Sigmoid colon (tissue), 7 donors: ENCODE results near the gene CNOT11. TPM values are rescaled to one million over a fixed set of nuclear protein-coding genes. Genes with fewer than 3 reads are reported as not detected.

Experiments used
- DNase-seq: peaks from one replicate; pipeline ENCODE4 v3.0.0-alpha.2; 2019
- H3K27ac ChIP-seq, 4 donors: fragments of 200-600 bp; sonication (generic); one replicate each; pipeline ENCODE4 v1.5.1; 2016 to 2019; ENCODE audit warnings: mild to moderate bottlenecking in 1 of 4
- H3K27me3 ChIP-seq, 3 donors: fragments of 200-600 bp; sonication (generic); one replicate each; pipeline ENCODE4 v1.5.1; 2019; ENCODE audit warnings: mild to moderate bottlenecking in 1 of 3
- H3K36me3 ChIP-seq, 4 donors: fragments of 200-600 bp; sonication (generic); one replicate each; pipeline ENCODE4 v1.5.1; 2016 to 2019
- H3K4me1 ChIP-seq, 4 donors: fragments of 200-600 bp; sonication (generic); one replicate each; pipeline ENCODE4 v1.5.1; 2017 to 2019
- H3K4me3 ChIP-seq, 4 donors: fragments of 200-600 bp; sonication (generic); one replicate each; pipeline ENCODE4 v1.5.1; 2017 to 2019; ENCODE audit warnings: mild to moderate bottlenecking in 2 of 4, moderate library complexity in 1 of 4
- H3K9me3 ChIP-seq, 4 donors: fragments of 200-600 bp in 3 of 4; sonication (generic) in 3 of 4; one replicate each; pipeline versions ENCODE4 v1.5.1 to v1.6.1; 2013 to 2019
- EP300 ChIP-seq, 4 donors: sonication (generic); formaldehyde crosslinking; IDR thresholded peaks; one replicate each; pipeline ENCODE4 v1.6.1; 2017; ENCODE audit warnings: antibody characterized with exemption in 4 of 4
- POLR2A ChIP-seq, 2 donors: fragments of 450-650 bp; IDR thresholded peaks; one replicate each; pipeline ENCODE4 v1.6.1; 2016; ENCODE audit warnings: antibody characterized with exemption in 2 of 2, mild to moderate bottlenecking in 2 of 2, moderate library complexity in 2 of 2
- POLR2AphosphoS5 ChIP-seq, 4 donors: sonication (generic); formaldehyde crosslinking; IDR thresholded peaks; one replicate each; pipeline ENCODE4 v1.6.1; 2017; ENCODE audit warnings: antibody characterized with exemption in 4 of 4
- whole genome bisulfite sequencing, 2 donors: extraction: QIAGEN DNeasy Blood & Tissue Kit; methylation state at CpG; one replicate each; pipeline ENCODE4 v1.1.7; 2013; 5-methylcytosine and 5-hydroxymethylcytosine counted together
- intact Hi-C: fragments of 100-400 bp; cut with DNase I; formaldehyde crosslinking; loops from one replicate; pipeline ENCODE4 v1.15.1; 2023
- polyA plus RNA-seq, 3 donors: library from polyadenylated mRNA; stranded (reverse); fragments of 200-250 nt; gene quantifications; one replicate each; pipeline ENCODE4 v1.2.3, GENCODE V29; 2013
- total RNA-seq, 4 donors: library from RNA; depleted of rRNA; stranded (reverse); fragments of >200 nt; gene quantifications; one replicate each; pipeline ENCODE4 v1.1.0, GENCODE V29; 2016
- TF ChIP-seq, protein P1 (sequence below), 4 experiments: fragments of 450-650 bp in 3 of 4; fragments of 200-600 bp in 1 of 4; IDR thresholded peaks; one replicate each; pipeline ENCODE4 v1.5.1; 2016 to 2019; ENCODE audit warnings: antibody characterized with exemption in 4 of 4, mild to moderate bottlenecking in 3 of 4, moderate library complexity in 2 of 4
- donor health status: healthy with polysubstance abuse.
- donor health status: Bipolar disorder and iron deficiency.
- donor health status: healthy.

Gene CNOT11
- total and polyA plus RNA-seq, 7 donors, result 21.4 to 33.7 (median 22.8) TPM

DNA sequence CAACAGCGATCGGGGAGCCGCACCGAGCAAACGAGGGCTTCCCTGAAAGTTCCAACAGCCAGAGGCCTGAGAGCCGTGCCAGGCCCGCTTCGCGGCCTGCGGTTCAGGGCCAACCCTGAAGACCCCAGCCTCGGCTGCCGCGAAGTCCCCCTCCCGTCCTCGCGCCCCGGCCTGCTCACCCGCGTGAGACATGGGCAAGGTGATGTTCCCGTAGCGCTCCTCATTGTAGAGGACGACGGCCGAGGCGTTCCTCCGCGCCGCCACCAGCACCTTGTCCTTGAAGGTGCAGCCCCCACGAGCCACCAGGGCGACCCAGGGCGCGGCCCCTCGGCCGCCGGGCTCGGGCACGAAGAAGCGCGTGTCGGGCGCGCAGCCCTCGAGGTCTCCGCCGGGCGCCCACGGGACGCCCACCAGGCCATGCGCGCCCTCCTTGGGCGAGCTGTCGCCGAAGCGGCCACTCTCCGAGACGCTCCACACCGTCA, 55.3 kb downstream of the CNOT11 start:
- peak overlapping the region; percentile 86 to 91 (median 90) for H3K27ac ChIP-seq
- no peaks in the 10 kb centered on the region for H3K36me3 ChIP-seq
- no peaks in the 10 kb centered on the region for H3K27me3 ChIP-seq
- no peaks in the 10 kb centered on the region for H3K9me3 ChIP-seq
- 1% methylated on average over 57 of the region's 57 CpGs for WGBS, 2 donors
- H3K4me1 ChIP-seq, result peaks cover 0 to 46% (median 36%) of the 10 kb centered on the region in 4 donors
- H3K4me3 ChIP-seq, result peak overlapping the region; percentile 68 to 93 (median 91)
- DNase-seq, result peak; percentile 70
- intact Hi-C loops, result loop anchor here (2.0 kb wide), 1 partner anchor 55 kb away; the partner anchor contains the start of gene CNOT11
- no peak for TF ChIP-seq EP300 (IDR thresholded peaks at IDR 0.05)
- TF ChIP-seq, protein P1, sequence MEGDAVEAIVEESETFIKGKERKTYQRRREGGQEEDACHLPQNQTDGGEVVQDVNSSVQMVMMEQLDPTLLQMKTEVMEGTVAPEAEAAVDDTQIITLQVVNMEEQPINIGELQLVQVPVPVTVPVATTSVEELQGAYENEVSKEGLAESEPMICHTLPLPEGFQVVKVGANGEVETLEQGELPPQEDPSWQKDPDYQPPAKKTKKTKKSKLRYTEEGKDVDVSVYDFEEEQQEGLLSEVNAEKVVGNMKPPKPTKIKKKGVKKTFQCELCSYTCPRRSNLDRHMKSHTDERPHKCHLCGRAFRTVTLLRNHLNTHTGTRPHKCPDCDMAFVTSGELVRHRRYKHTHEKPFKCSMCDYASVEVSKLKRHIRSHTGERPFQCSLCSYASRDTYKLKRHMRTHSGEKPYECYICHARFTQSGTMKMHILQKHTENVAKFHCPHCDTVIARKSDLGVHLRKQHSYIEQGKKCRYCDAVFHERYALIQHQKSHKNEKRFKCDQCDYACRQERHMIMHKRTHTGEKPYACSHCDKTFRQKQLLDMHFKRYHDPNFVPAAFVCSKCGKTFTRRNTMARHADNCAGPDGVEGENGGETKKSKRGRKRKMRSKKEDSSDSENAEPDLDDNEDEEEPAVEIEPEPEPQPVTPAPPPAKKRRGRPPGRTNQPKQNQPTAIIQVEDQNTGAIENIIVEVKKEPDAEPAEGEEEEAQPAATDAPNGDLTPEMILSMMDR (IDR thresholded peaks at IDR 0.05), result no peak
- TF ChIP-seq POLR2A (IDR thresholded peaks at IDR 0.05), result no peak
- TF ChIP-seq POLR2AphosphoS5 (IDR thresholded peaks at IDR 0.05), result no peak

- peak in 1 of 4 donors; percentile 58 for TF ChIP-seq EP300 (IDR thresholded peaks at IDR 0.05)
- TF ChIP-seq, protein P1 (IDR thresholded peaks at IDR 0.05), result peak in 2 of 4 experiments; percentile 6 to 32
- peak; percentile 71 to 86 for TF ChIP-seq POLR2A (IDR thresholded peaks at IDR 0.05)
- peak; percentile 87 to 98 (median 95) for TF ChIP-seq POLR2AphosphoS5 (IDR thresholded peaks at IDR 0.05)
- H3K4me3 ChIP-seq, result peak within 1 kb of the TSS; percentile 68 to 93 (median 91)
- peaks cover 0 to 44% (median 36%) of the 10 kb centered on the region in 4 donors for H3K4me1 ChIP-seq
- H3K9me3 ChIP-seq, result no peaks in the 10 kb centered on the region
- WGBS, 2 donors, result 2% methylated on average over 76 of the region's 76 CpGs
- H3K27me3 ChIP-seq, result no peaks in the 10 kb centered on the region
- H3K27ac ChIP-seq, result peak within 1 kb of the TSS; percentile 86 to 91 (median 90)
- intact Hi-C loops, result loop anchor here (2.0 kb wide), 1 partner anchor 56 kb away; the partner anchor contains the start of gene CNOT11
- H3K36me3 ChIP-seq, result no peaks in the 10 kb centered on the region
- DNase-seq, result peak; percentile 96
Measured at GRCh38 chr2:101308432-101309210, 55.9 kb downstream of the CNOT11 start, which contains the start of gene RNF149. TSS of gene RNF149 (minus strand) at chr2:101308701. CDS start at chr2:101308588, 113 bp downstream.

DNA sequence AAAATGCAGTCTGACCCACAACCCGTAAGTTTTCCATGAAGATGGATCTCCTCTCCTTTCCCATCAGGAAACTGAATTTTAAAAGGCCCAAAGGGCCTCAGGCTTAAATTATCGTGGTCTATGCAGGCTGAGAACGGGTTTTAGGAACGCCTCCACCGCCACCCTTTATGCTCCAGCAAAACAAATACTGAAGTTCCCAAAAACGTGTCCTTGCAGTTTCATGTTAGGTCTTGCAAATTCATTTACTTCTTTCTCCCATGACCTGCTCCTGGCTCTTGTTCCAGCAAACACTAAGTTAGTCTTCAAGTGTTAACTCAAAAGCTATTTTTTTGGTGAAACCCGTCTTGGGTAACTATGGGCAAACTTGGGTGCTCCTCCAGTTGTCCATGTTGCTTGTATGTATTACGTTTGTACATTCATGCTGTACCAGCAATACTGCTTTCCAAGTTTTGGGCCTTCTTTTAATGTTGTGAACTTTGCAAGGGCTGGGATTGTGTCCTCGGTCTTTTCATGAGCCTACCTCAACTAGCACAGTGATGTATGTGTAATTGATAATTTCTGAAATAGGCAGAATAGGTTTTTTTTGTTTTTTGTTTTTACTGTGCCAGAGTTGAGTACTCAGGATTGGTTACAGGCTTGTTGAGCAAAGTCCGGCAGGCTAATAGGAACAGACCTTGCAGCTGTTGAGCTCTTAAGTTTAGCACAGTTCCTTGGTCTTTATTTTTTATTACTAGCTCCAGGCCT, 57.6 kb downstream of the CNOT11 start:
- no peak for DNase-seq
- TF ChIP-seq, protein P1 (IDR thresholded peaks at IDR 0.05), result no peak
- TF ChIP-seq POLR2AphosphoS5 (IDR thresholded peaks at IDR 0.05), result no peak
- no peak for TF ChIP-seq EP300 (IDR thresholded peaks at IDR 0.05)
- TF ChIP-seq POLR2A (IDR thresholded peaks at IDR 0.05), result no peak
- Histone ChIP-seq H3K27ac (peak overlapping the region in 1 of 4 donors; percentile 90), H3K9me3 (no peaks in the 10 kb centered on the region), H3K4me1 (peaks cover 0 to 29% (median 23%) of the 10 kb centered on the region in 4 donors), H3K27me3 (no peaks in the 10 kb centered on the region), H3K36me3 (no peaks in the 10 kb centered on the region), H3K4me3 (no peak overlapping the region)
- intact Hi-C loops, result no loop called here
- WGBS, 2 donors, result 65 to 84% methylated on average over 10 of the region's 10 CpGs

GRCh38 chr2:101310834-101311695, 58.4 kb downstream of the CNOT11 start:
- no peak overlapping the region for H3K27ac ChIP-seq
- no peak for DNase-seq

More at GRCh38 chr2:101310834-101311695, 58.4 kb downstream of the CNOT11 start:
- Histone ChIP-seq H3K27me3 (no peaks in the 10 kb centered on the region), H3K4me3 (no peak overlapping the region), H3K9me3 (no peaks in the 10 kb centered on the region), H3K36me3 (no peaks in the 10 kb centered on the region), H3K4me1 (peaks cover 0 to 21% (median 15%) of the 10 kb centered on the region in 4 donors)
- intact Hi-C loops, result no loop called here
- WGBS, 2 donors, result 41 to 71% methylated on average over 7 of the region's 7 CpGs
- TF ChIP-seq POLR2AphosphoS5 (IDR thresholded peaks at IDR 0.05) (no peak), EP300 (IDR thresholded peaks at IDR 0.05) (no peak), POLR2A (IDR thresholded peaks at IDR 0.05) (no peak)
- TF ChIP-seq, protein P1 (IDR thresholded peaks at IDR 0.05), result no peak
